GM21360 (cell line): ENCODE data around the gene PLXNA3.

Experiments used
- ATAC-seq: cut with Tn5 transposase; IDR thresholded peaks from one replicate; pipeline ENCODE4 v1.9.1; 2021; ENCODE audit warnings: mild to moderate bottlenecking, moderate library complexity; ENCODE audit not compliant: unreplicated experiment

The PLXNA3 gene

DNA sequence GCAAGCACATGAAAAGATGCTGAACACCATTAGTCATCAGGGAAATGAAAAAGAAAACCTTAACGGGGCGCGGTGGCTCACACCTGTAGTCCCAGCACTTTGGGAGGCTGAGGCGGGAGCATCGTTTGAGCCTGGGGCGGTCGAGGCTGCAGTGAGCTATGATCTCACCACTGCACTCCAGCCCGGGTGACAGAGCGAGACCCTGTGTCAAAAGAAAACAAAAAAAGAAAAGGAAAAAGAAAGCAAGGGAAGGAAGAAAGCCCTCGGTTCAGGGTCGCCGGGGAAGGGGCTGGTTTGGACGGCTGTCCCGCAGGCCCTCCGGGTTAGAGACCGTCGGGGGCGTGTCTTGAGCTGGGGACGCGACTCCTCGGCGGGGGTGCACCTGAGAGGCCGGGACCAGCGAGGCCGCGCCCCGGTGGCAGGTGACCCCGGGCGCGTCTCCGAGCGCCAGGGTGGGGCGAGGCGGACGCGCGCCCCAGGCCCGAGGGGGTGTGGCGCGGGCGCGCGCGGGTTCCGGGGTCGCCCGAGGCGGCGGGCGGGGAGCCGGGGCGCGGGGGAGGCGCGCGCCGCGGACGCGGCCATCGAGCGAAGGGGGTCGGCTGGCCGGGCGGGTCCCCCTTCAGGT, 478 bp upstream of the PLXNA3 start:
- ATAC-seq, result peak; percentile 50

DNA sequence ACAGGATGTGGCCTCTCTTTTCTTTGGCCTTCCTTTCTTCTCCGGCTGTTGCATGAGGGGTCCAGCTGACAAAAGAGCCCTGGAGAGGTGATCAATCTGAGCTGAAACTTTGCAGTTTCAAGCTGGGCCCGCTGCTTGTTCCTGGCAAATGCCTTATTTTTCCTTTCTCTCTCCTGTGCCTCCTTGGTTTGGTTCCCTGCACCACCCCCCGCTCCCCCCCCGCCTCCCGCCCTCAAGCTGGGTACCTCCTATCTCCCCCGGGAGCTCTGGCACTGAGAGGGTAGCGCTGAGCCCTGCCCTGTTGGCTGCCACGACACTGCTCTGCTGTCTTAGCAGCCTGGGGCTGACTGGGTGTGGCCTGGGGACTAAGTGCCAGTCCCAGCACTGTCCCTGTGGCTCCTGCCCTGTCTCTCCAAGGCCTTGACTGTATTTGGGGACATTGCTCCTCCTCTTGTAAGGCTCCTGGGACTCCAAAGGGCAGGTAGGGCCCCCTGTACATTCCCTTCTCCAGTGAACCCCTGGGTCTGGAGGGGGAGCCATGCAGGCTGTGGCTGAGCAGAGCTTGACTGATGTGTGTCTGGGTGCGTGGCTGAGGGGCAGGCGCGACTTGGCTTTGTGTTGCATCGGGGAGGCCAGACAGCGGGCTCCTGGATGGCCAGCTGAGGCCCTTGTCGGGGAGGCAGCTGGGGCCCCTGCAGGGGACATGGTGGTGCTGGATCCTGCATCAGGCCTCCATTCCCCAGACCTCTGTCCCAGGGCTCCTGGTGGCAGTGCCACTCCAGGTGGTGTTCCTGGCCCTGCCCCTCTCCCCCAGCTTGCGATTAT, 1.1 kb downstream of the PLXNA3 start:
- ATAC-seq, result no peak

DNA sequence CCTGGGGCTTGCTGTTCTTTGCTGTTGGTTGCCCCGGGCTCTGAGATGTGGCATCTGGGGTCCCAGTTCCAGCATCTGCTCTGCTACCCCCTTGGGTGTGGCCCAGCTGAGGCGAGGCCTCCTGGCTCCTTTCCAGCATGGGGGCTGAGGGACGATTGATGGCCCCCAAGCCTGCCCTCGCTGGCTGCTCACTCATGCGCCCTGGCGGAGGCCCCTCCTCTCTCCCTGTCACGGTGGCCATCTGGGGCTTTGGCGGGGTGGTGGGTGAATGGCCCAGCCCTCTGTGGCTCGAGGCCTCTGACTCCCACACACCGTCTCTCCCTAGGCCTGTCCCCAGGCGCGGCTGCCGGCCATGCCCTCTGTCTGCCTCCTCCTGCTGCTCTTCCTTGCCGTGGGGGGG, 1.8 kb downstream of the PLXNA3 start:
- ATAC-seq, result no peak

DNA sequence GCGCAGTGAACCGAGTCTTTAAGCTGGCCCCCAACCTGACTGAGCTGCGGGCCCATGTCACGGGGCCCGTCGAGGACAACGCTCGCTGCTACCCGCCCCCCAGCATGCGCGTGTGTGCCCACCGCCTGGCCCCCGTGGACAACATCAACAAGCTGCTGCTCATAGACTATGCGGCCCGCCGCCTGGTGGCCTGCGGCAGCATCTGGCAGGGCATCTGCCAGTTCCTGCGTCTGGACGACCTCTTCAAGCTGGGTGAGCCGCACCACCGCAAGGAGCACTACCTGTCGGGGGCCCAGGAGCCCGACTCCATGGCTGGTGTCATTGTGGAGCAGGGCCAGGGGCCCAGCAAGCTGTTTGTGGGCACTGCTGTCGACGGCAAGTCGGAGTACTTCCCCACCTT, 2.2 kb downstream of the PLXNA3 start:
- ATAC-seq, result no peak

DNA sequence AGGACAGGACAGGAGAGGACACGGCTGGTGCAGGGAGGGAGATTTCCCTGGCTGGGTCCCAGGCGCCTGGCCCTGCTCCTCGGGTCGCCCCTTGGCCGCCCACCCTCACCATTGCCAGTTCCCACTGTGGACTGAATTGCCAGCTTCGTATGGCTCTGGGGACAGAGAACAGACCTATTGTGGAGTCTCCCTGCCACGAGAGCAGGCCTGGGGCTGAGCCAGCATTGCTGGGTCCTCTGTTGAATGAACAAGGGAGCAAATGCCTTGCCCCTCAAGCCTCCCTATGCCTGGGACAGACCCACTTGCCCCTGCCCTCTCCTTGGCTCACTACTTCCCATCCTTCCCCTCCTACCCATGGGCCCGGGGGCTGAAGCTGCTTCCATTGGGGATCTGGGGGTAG, 4.3 kb downstream of the PLXNA3 start:
- no peak for ATAC-seq

DNA sequence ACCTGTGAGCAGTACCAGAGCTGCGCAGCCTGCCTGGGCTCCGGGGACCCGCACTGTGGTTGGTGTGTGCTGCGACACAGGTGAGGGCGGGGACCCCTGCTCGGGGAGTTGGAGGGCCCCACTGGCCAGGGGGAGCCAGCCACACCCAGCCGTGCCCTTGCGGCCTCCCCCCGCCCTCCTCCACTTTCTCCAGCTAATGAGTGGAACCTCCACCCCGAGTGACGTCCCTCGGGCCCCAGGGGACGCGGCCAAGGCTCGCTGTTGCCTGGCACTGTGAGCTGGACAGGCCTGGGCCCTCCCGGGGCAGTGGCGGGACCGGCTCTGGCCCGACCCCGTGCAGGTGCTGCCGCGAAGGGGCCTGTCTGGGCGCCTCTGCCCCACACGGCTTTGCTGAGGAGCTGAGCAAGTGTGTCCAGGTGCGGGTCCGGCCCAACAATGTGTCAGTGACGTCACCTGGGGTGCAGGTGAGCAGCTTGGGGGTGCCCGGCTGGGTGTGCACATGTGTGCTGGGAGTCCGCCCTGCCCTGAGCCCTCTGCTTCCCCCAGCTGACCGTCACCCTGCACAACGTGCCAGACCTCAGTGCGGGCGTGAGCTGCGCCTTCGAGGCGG, 5.6 kb downstream of the PLXNA3 start:
- no peak for ATAC-seq

DNA sequence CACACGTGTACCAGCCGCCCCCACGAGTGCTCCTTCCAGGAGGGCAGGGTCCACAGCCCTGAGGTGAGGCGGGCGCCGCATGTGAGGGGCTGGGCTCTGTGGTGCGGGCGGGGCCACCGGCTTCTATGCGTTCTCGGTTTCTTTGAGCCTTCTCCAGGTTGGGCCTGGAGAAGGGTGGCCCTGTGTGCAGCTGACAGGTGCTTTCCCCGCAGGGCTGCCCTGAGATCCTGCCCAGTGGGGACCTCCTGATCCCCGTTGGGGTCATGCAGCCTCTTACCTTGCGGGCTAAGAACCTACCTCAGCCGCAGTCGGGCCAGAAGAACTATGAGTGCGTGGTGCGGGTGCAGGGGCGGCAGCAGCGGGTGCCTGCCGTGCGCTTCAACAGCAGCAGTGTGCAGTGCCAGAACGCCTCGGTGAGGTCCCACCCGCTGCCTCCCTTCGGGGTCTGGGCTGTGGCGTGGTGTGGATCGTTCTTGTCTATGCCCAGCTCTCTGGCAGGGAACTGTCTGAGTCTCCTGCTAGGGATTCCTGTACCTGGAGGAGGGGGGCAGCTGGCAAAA, 6.8 kb downstream of the PLXNA3 start:
- no peak for ATAC-seq

DNA sequence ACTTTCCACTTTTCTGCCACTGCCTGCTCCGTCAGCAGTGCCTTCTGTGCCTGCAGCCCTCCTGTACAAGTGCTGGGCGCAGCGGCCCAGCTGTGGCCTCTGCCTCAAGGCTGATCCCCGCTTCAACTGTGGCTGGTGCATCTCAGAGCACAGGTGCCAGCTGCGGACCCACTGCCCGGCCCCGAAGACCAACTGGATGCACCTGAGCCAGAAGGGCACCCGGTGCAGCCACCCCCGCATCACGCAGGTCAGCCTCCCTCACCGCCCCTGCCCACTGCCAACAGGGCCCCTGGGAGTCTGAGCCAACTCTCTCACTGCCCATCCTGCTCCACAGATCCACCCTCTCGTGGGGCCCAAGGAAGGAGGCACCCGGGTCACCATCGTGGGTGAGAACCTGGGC, 7.5 kb downstream of the PLXNA3 start:
- ATAC-seq, result no peak

DNA sequence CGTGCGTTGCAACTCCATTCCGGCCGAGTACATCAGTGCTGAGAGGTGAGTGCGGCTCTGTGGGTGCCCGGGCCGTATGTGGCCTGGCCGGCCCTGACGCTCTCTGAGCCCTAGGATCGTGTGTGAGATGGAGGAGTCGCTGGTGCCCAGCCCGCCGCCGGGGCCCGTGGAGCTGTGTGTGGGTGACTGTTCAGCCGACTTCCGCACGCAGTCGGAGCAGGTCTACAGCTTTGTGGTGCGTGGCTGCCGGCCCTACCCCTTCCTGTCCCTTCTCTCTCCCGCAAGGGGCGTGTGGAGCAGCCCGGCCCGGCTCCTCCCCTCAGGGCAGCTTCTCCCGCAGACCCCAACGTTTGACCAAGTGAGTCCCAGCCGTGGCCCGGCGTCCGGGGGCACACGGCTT, 8.0 kb downstream of the PLXNA3 start:
- no peak for ATAC-seq

DNA sequence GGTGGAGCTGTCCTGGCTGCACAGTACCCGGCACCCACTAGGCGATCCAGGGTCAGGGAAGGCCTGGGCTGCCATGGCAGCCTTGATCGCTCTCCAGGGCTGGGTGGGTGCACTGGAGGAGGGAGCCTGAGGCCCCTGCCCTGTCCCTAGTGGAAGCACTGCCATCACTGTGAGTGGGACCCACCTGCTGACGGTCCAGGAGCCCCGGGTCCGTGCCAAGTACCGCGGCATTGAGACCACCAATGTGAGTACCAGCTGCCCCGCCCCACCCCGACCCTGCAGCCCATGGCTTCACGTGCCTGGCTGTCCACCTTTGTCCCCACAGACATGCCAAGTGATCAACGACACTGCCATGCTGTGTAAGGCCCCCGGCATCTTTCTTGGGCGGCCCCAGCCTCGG, 8.8 kb downstream of the PLXNA3 start:
- ATAC-seq, result no peak

DNA sequence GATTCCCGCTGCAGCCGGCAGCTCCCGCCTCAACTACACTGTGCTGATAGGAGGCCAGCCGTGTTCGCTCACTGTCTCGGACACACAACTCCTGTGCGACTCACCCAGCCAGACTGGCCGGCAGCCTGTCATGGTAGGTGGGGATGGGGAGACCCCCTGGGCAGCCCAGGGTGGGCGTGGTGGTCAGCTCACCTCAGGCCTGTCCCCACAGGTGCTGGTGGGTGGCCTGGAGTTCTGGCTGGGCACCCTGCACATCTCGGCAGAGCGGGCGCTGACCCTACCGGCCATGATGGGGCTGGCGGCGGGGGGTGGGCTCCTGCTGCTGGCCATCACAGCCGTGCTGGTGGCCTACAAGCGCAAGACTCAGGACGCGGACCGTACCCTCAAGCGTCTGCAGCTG, 9.5 kb downstream of the PLXNA3 start:
- ATAC-seq, result no peak

DNA sequence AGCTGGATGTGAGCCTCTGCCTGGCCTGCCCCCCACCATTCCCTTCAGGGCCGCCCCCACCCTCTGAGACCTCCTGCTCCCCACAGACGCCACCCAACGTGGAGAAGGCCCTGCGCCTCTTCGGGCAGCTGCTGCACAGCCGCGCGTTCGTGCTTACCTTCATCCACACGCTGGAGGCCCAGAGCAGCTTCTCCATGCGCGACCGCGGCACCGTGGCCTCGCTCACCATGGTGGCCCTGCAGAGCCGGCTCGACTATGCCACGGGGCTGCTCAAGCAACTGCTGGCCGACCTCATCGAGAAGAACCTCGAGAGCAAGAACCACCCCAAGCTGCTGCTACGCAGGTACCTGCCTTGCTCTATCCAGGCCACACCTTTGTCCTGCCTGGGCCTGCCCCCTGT, 10.1 kb downstream of the PLXNA3 start:
- ATAC-seq, result no peak

DNA sequence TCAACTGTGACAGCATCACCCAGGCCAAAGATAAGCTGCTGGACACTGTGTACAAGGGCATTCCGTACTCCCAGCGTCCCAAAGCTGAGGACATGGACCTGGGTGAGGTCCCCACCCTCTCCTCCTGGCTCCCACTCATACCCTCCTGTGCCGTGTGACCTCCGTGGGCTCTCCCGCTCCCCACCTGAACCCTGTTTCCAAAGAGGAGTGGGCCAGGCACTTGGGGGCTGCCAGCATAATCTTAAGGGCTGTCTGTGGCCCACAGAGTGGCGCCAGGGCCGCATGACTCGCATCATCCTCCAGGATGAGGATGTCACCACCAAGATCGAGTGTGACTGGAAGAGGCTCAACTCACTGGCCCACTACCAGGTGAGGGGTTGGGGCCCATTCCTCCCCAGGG, 11.0 kb downstream of the PLXNA3 start:
- no peak for ATAC-seq

DNA sequence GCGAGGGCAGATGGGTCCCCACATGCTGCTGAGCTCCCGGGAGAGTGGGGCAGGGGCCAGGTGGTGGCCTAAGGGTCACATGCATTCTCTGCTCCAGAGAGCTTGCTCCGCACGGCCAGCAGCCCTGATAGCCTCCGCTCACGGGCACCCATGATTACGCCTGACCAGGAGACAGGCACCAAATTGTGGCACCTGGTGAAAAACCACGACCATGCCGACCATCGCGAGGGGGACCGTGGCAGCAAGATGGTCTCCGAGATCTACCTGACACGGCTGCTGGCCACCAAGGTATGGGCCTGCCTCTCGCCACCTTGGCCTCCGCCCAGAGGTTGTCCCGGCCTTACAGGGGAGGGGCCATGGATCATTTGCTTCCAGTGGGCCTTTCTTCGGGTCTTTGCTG, 11.8 kb downstream of the PLXNA3 start:
- ATAC-seq, result no peak

DNA sequence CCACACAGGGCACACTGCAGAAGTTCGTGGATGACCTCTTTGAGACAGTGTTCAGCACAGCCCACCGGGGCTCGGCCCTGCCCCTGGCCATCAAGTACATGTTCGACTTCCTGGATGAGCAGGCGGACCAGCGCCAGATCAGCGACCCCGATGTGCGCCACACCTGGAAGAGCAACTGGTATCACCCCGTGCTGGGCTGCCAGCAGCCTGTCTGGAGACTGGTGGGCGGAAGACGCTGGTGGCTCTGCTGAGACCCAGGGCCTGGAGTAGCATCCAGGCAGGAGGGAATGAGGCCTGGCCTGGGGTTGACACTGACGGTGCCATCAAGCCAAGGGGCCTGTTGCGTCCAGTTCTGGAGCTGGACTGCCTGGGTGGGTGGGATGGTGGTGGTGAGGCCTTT, 12.4 kb downstream of the PLXNA3 start:
- no peak for ATAC-seq

DNA sequence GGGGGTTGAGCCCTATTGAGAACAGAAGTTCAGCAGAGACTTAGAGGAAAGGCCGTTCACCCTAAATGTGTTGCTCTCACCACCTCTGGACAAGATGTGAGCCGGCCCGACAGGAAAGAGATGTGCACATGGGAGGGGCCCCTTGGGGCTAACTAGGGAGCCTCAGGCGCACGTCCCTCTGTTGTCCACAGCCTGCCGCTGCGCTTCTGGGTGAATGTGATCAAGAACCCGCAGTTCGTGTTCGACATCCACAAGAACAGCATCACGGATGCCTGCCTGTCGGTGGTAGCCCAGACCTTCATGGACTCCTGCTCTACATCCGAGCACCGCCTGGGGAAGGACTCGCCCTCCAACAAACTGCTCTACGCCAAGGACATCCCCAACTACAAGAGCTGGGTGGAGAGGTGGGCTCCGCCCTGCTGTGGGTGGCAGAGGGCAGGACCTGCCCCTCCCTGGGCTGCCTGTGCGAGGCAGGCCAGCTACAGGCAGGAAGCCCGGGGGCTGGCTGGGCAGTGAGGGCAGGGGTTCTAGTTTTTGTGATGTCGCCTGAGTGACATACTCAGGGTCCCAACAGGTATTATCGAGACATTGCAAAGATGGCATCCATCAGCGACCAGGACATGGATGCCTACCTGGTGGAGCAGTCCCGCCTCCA, 13.0 kb downstream of the PLXNA3 start:
- no peak for ATAC-seq

DNA sequence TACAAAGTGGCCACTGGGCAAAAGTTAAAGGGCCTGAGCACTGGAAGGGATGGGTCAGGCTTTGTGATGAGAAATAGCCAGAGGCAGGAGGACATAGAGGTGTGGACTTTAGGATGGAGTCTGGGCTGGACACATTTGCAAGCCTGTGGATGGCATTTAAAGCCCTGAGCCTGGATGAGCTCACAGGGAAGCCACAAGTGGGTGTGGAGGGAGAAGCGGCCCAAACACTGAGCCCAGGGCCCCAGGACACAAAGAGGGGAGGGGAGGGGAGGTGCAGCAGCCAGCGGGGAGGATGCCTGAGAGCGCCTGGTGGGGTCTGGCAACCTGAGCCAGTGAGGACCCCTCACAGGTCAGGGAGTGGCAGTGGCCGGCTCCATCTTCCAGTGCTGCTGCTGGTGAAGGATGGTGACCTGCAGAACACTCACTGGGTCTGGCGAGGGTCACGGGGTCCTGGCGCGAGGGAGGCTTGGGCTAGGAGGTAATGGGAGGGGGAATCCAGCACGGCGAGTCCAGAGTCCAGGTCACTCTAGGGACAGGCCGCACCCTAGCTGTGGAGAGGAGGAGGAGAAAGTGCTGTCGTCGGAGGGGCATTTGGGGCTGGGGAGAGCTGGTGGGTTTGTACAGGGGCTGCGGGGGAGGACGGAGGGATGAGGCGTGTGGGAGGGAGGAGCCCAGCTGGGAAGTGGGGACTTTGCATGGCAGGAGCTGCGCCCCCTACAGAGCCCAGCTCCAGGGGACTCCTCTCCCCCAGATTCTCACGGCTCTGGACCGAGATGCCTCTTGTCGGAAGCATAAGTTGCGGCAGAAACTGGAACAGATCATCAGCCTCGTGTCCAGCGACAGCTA, 14.0 kb downstream of the PLXNA3 start:
- ATAC-seq, result no peak

DNA sequence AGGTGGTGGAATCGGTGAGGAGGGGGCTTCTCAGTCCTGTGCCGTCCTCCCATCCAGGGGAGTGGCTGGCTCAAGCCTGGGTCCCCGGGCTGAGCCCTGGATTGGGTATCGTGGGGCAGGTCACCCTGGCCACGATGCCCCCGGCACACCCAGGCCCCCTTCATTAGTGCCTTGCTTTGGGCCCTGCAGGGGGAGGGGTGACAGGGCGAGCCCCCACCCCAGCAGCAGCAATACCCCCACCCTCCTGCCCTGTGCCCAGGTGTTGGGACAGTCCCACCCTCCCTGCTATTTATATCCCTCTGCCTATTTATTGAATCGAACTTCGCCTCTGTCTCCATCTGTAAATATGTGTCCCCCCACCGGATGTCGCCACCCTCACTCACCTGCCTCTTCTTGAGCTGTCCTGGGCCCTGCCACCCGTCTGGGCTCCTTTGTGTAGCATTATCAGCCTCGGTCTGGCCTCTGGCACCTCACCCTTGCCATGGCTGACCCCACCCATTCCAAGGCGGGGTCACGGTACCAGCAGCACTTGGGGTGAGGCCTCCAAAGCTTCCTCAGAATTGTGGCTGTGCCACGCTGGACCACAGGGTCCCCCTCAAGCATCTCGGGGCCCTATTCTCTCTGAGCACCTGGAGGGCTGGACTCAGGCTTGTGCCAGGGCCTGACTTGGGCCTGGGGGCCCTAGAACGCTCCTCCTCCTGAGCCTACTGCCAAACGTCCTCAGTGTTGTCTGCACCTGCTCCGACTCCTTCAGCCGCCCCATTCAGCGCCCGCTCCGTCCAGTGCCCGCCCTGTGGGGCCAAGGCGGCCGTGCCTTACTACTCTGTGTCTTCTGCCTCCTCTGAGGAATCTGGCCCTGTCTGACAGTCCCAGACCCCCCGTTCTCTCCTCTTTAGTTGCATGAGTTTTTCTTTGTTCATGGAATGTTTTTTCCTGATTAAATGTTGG, 14.9 kb downstream of the PLXNA3 start:
- no peak for ATAC-seq

DNA sequence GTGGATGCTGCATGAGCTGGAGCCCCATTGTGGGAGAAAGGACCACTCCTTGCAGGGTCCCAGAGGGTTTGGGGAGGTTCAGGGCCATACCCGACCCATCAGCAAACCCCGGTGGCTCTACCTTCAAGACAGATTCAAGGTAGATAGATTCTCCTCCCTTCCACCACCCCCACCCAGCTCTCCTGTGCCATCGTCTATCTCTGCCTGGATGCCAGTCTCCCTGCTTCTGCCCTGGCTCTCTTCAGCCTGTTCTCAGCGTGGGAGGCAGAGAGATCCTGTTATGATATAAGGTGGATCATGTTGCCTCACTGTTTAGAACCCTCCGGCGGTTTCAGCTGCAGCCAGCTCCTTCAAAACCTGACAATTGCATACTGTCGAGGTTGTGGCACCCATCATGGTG, 15.6 kb downstream of the PLXNA3 start:
- ATAC-seq, result no peak
